ENCODE results near the gene TIMM8B. TPM values are rescaled to one million over a fixed set of nuclear protein-coding genes. Genes with fewer than 3 reads are reported as not detected.

TIMM8B gene
- total RNA-seq: 40.2 and 48.7 TPM in 2 replicates

GRCh38 chr11:112086422-112087191 is at the start of gene TIMM8B, which contains the start of gene SDHD:
TSS of gene TIMM8B (minus strand) at chr11:112086756. CDS start at chr11:112086723, 33 bp downstream.
TSS of gene SDHD (plus strand) at chr11:112086873. CDS start at chr11:112086908, 35 bp downstream.

GRCh38 chr11:112073941-112074811 is 12.4 kb downstream of the TIMM8B start, which contains the start of the genes NKAPD1 and PIH1D2:
TSS of gene NKAPD1 (plus strand) at chr11:112074299. CDS start at chr11:112075575, 1,276 bp downstream.
TSS of gene PIH1D2 (minus strand) at chr11:112074017. CDS start at chr11:112073174, 843 bp downstream.

Other genes with a start within 250 kb of the TIMM8B start
- 33.7 and 42.2 TPM in 2 replicates for gene ALG9, start 215.2 kb downstream of the TIMM8B start, total RNA-seq
- gene FDXACB1, start 207.6 kb downstream of the TIMM8B start, total RNA-seq: 3.7 and 4.3 TPM in 2 replicates
- 7.2 and 14.2 TPM in 2 replicates for gene CFAP68, start 207.2 kb downstream of the TIMM8B start, total RNA-seq
- 11.7 and 27.1 TPM in 2 replicates for gene CRYAB, start 175.0 kb downstream of the TIMM8B start, total RNA-seq
- gene HSPB2, start 174.0 kb downstream of the TIMM8B start, total RNA-seq: not detected in 2 replicates
- not detected in 2 replicates for gene C11orf52, start 167.8 kb downstream of the TIMM8B start, total RNA-seq
- 10.4 and 11.9 TPM in 2 replicates for gene DIXDC1, start 149.4 kb downstream of the TIMM8B start, total RNA-seq
- gene DLAT, start 61.3 kb downstream of the TIMM8B start, total RNA-seq: 40.1 and 47.3 TPM in 2 replicates
- gene PIH1D2, start 12.7 kb downstream of the TIMM8B start, total RNA-seq: 1.2 and 4.9 TPM in 2 replicates
- gene NKAPD1, start 12.5 kb downstream of the TIMM8B start, total RNA-seq: 8.9 and 13.3 TPM in 2 replicates
- 146 and 150 TPM in 2 replicates for gene SDHD, start 117 bp upstream of the TIMM8B start, total RNA-seq
- gene IL18, start 77.3 kb upstream of the TIMM8B start, total RNA-seq: 22.3 and 26.8 TPM in 2 replicates
- gene TEX12, start 80.6 kb upstream of the TIMM8B start, total RNA-seq: not detected in 2 replicates
- 3.7 and 7.1 TPM in 2 replicates for gene BCO2, start 88.8 kb upstream of the TIMM8B start, total RNA-seq
- 38.3 and 44.4 TPM in 2 replicates for gene PTS, start 139.7 kb upstream of the TIMM8B start, total RNA-seq
- not detected in 2 replicates for gene PLET1, start 174.1 kb upstream of the TIMM8B start, total RNA-seq

Data from myometrial cell (primary cell).